Measurements from ENCODE around the gene CRISPLD2.
"Not testable (repeated sequence)": the region's sequence is repeated elsewhere in the genome, so short reads cannot be mapped to it uniquely, and the experiment has no call there.

Gene CRISPLD2

GRCh38 chr16:84863481-84863814 is 43.7 kb downstream of the CRISPLD2 start:
- DNase-seq, result no peak

GRCh38 chr16:84864326-84864955 is 44.7 kb downstream of the CRISPLD2 start:
- DNase-seq, result peak; percentile 70

- no peak for DNase-seq
These were observed 47.9 kb downstream of the CRISPLD2 start for GRCh38 chr16:84867696-84868095.

GRCh38 chr16:84868328-84868727 is 48.5 kb downstream of the CRISPLD2 start:
- no peak for DNase-seq

GRCh38 chr16:84868829-84869472 is 49.2 kb downstream of the CRISPLD2 start:
- DNase-seq, result peak; percentile 81

GRCh38 chr16:84869473-84869845 is 49.7 kb downstream of the CRISPLD2 start:
- no peak for DNase-seq

- DNase-seq, result not testable (repeated sequence)
These were observed 53.2 kb downstream of the CRISPLD2 start for GRCh38 chr16:84872971-84873370.

GRCh38 chr16:84874004-84874435 is 54.2 kb downstream of the CRISPLD2 start:
- DNase-seq, result no peak

- DNase-seq, result no peak
These were observed 54.8 kb downstream of the CRISPLD2 start for GRCh38 chr16:84874553-84874952.

- no peak for DNase-seq
These were observed 55.2 kb downstream of the CRISPLD2 start for GRCh38 chr16:84874983-84875382.

- DNase-seq, result no peak
These were observed 56.1 kb downstream of the CRISPLD2 start for GRCh38 chr16:84875846-84876245.

GRCh38 chr16:84876873-84877606 is 57.3 kb downstream of the CRISPLD2 start:
- DNase-seq, result no peak

GRCh38 chr16:84878770-84879169 is 59.0 kb downstream of the CRISPLD2 start:
- DNase-seq, result no peak

- no peak for DNase-seq
These were observed 60.0 kb downstream of the CRISPLD2 start for GRCh38 chr16:84879569-84880487.

- no peak for DNase-seq
These were observed 62.1 kb downstream of the CRISPLD2 start for GRCh38 chr16:84881702-84882521.

GRCh38 chr16:84883301-84883700 is 63.5 kb downstream of the CRISPLD2 start:
- DNase-seq, result no peak

- DNase-seq, result no peak
These were observed 64.4 kb downstream of the CRISPLD2 start for GRCh38 chr16:84884246-84884595.

GRCh38 chr16:84884596-84885341 is 65.0 kb downstream of the CRISPLD2 start:
- DNase-seq, result no peak

GRCh38 chr16:84885342-84885910 is 65.6 kb downstream of the CRISPLD2 start:
- no peak for DNase-seq

- DNase-seq, result no peak
These were observed 66.8 kb downstream of the CRISPLD2 start for GRCh38 chr16:84886497-84887090.

GRCh38 chr16:84887207-84887606 is 67.4 kb downstream of the CRISPLD2 start:
- DNase-seq, result no peak
